Spleen (tissue), 7 donors: ENCODE data around the gene PTGES.
"Not testable (repeated sequence)": the region's sequence is repeated elsewhere in the genome, so short reads cannot be mapped to it uniquely, and the experiment has no call there.

ENCODE experiments used
- CTCF ChIP-seq, 11 experiments: fragments of 200-600 bp in 7 of 11; fragments of 450-650 bp in 4 of 11; sonication (generic) in 4 of 11; IDR thresholded peaks in 8 of 11; conservative IDR thresholded peaks in 3 of 11; 1 replicate in 7 of 11; 2 replicates in 4 of 11; pipeline versions ENCODE4 v1.4.0 to v1.8.0; 2016 to 2021; ENCODE audit warnings: antibody characterized with exemption in 11 of 11, inconsistent platforms in 4 of 11, mild to moderate bottlenecking in 1 of 11
- POLR2A ChIP-seq, 3 donors: fragments of 450-650 bp; IDR thresholded peaks; one replicate each; pipeline ENCODE4 v1.5.1; 2017; ENCODE audit warnings: antibody characterized with exemption in 3 of 3, mild to moderate bottlenecking in 1 of 3
- POLR2AphosphoS5 ChIP-seq, 3 donors: sonication (generic); formaldehyde crosslinking; IDR thresholded peaks; one replicate each; pipeline ENCODE4 v1.5.1; 2017; ENCODE audit warnings: antibody characterized with exemption in 3 of 3
- donor health status: DM: no; HTN: no; CAD: no; lungs with moderate emphysema.
- donor health status: DM: no; HTN: no; CAD: no.
- donor health status: DM: no; HTN: no; CAD: no.

GRCh38 chr9:129796029-129796428 lies 43.2 kb upstream of the PTGES start:
- TF ChIP-seq POLR2AphosphoS5 (IDR thresholded peaks at IDR 0.05); CTCF (IDR thresholded peaks at IDR 0.05 in 8 of 11, conservative IDR thresholded peaks at IDR 0.05 in 3 of 11); POLR2A (IDR thresholded peaks at IDR 0.05): not testable (repeated sequence)
